GM12878 (cell line): ENCODE measurements around the gene AK8. TPM values are rescaled to one million over a fixed set of nuclear protein-coding genes. Genes with fewer than 3 reads are reported as not detected.

Experiments
- ATAC-seq: fragments of 200-7000 bp; cut with Tn5 transposase; 3 replicates; pipeline ENCODE4 v1.9.1; 2020; ENCODE audit warnings: mild to moderate bottlenecking, moderate library complexity
- BruUV-seq: library from RNA; stranded (reverse); fragments of 400-500 nt; replicated peaks from 2 replicates; lab custom pipeline; 2021; lab: Mats Ljungman, UMichigan
- CTCF ChIA-PET: fragments of 300-600 bp; sonication (Branson Sonifier 250); formaldehyde crosslinking; extraction: SDS; loops from one replicate; lab custom pipeline; 2021; ENCODE audit warnings: inconsistent platforms; lab: Yijun Ruan, JAX
- POLR2A ChIA-PET: fragments of 350-600 bp; formaldehyde crosslinking; extraction: SDS; loops from one replicate; lab custom pipeline; 2021; ENCODE audit warnings: inconsistent platforms; lab: Charles Lee
- RAD21 ChIA-PET: fragments of 300-600 bp; sonication (Branson Sonifier 250); formaldehyde crosslinking; loops from one replicate; lab custom pipeline; 2023; ENCODE audit warnings: antibody characterized with exemption; ENCODE audit not compliant: unreplicated experiment; lab: Charles Lee
- SMC1A ChIA-PET: fragments of 300-600 bp; sonication (Branson Sonifier 250); formaldehyde crosslinking; loops from one replicate; lab custom pipeline; 2023; ENCODE audit not compliant: unreplicated experiment, uncharacterized antibody; lab: Charles Lee
- DNase-seq: peaks from one replicate; pipeline ENCODE4 v3.0.0-alpha.2; 2011; ENCODE audit warnings: low read depth, low spot score
- FAIRE-seq: peaks from 3 replicates; lab custom pipeline; 2011; peaks lifted over from hg19 to GRCh38; lab: Jason Lieb, UNC
- H2AFZ ChIP-seq: 2 replicates; pipeline ENCODE4 v1.6.0; 2011; ENCODE audit warnings: low read depth, low read length, control low read depth; ENCODE audit not compliant: control insufficient read depth
- H3K27ac ChIP-seq: 2 replicates; pipeline ENCODE4 v1.5.1; 2011; ENCODE audit warnings: control low read depth; ENCODE audit not compliant: control insufficient read depth, insufficient read depth
- H3K27me3 ChIP-seq, 2 experiments: replicated peaks in 1 of 2; 2 replicates each; pipeline versions ENCODE4 v1.6.0 to v1.6.1; 2011; ENCODE audit warnings: low read length in 1 of 2; ENCODE audit not compliant: control insufficient read depth in 2 of 2, insufficient read depth in 2 of 2
- H3K36me3 ChIP-seq, 2 experiments: 2 replicates each; pipeline ENCODE4 v1.5.1; 2011; ENCODE audit warnings: low read length in 1 of 2; ENCODE audit not compliant: control insufficient read depth in 2 of 2, insufficient read depth in 2 of 2
- H3K4me1 ChIP-seq: 2 replicates; pipeline ENCODE4 v1.6.1; 2011; ENCODE audit warnings: mild to moderate bottlenecking, low read length, moderate library complexity, mixed read lengths; ENCODE audit not compliant: control insufficient read depth, insufficient read depth
- H3K4me2 ChIP-seq: 2 replicates; pipeline ENCODE4 v1.6.0; 2011; ENCODE audit warnings: control low read depth; ENCODE audit not compliant: control insufficient read depth, insufficient read depth
- H3K4me3 ChIP-seq: fragments of 200-600 bp; sonication (generic); 2 replicates; pipeline ENCODE4 v1.5.1; 2016
- H3K79me2 ChIP-seq: 2 replicates; pipeline ENCODE4 v1.6.0; 2011; ENCODE audit warnings: low read length; ENCODE audit not compliant: control insufficient read depth, insufficient read depth
- H3K9ac ChIP-seq: 2 replicates; pipeline ENCODE4 v1.8.0; 2011; ENCODE audit warnings: low read length, control low read depth, mixed read lengths; ENCODE audit not compliant: control insufficient read depth, insufficient read depth
- H3K9me3 ChIP-seq: replicated peaks from 3 replicates; pipeline ENCODE4 v1.5.1; 2011; ENCODE audit warnings: mild to moderate bottlenecking, low read length; ENCODE audit not compliant: control insufficient read depth, insufficient read depth
- H4K20me1 ChIP-seq: 2 replicates; pipeline ENCODE4 v1.6.0; 2011; ENCODE audit not compliant: control insufficient read depth, insufficient read depth
- FOXK2 ChIP-seq: fragments of 450-650 bp; IDR thresholded peaks from 2 replicates; pipeline ENCODE4 v1.6.1; 2017; ENCODE audit warnings: mild to moderate bottlenecking, moderate library complexity
- PAX8 ChIP-seq: fragments of 450-650 bp; IDR thresholded peaks from 2 replicates; pipeline ENCODE4 v1.6.1; 2017; ENCODE audit warnings: mild to moderate bottlenecking, moderate library complexity
- SIX5 ChIP-seq: IDR thresholded peaks from 2 replicates; pipeline ENCODE4 v1.6.1; 2011; ENCODE audit warnings: mild to moderate bottlenecking, low read depth, low read length, moderate library complexity; ENCODE audit not compliant: severe bottlenecking
- SMAD5 ChIP-seq: IDR thresholded peaks from 2 replicates; pipeline ENCODE4 v1.6.1; 2016; ENCODE audit warnings: antibody characterized with exemption, low read depth
- TBL1XR1 ChIP-seq: IDR thresholded peaks from 2 replicates; pipeline ENCODE4 v1.6.1; 2012; ENCODE audit warnings: low read depth, low read length, improper control_type of control experiment
- WGBS: methylation state at CpG from one replicate; pipeline ENCODE4 v1.1.6; 2016; ENCODE audit warnings: low lambda C conversion rate; ENCODE audit not compliant: insufficient replicate concordance, insufficient coverage; ENCODE audit errors: missing lambda C conversion rate; 5-methylcytosine and 5-hydroxymethylcytosine counted together
- in situ Hi-C: fragments of 300-500 bp; cut with MboI; formaldehyde crosslinking; loops from 9 replicates; pipeline ENCODE4 v1.14.3; 2018; ENCODE audit warnings: mixed read lengths
- intact Hi-C: fragments of 100-400 bp; cut with micrococcal nuclease; formaldehyde crosslinking; loops from one replicate; pipeline ENCODE4 v1.14.2; 2022; ENCODE audit not compliant: unreplicated experiment
- polyA plus RNA-seq, 11 experiments: library from polyadenylated mRNA; depleted of rRNA in 4 of 11; unstranded in 6 of 11; stranded (reverse) in 5 of 11; fragments of >200 nt; fragmentation: Nextera tagmentation in 4 of 11; fragmentation: Illumina TruSeq in 1 of 11; extraction: Ambion mirVana in 4 of 11; extraction: Trizol in 1 of 11; gene quantifications; 1 replicate in 1 of 11; 2 replicates in 10 of 11; pipeline versions ENCODE4 v1.2.1 to v1.2.3, GENCODE V29; 2011 to 2016; ENCODE audit warnings: inconsistent platforms in 2 of 11, missing spikeins in 2 of 11, low read depth in 1 of 11
- total RNA-seq, 4 experiments: library from RNA; depleted of rRNA in 3 of 4; stranded (reverse); fragments of >200 nt in 3 of 4; fragmentation: Illumina TruSeq in 1 of 4; extraction: Trizol in 1 of 4; gene quantifications; 2 replicates each; pipeline versions ENCODE4 v1.2.1 to v1.2.3, GENCODE V29; 2013 to 2021
- TF ChIP-seq, protein P1 (sequence below): IDR thresholded peaks from 2 replicates; pipeline ENCODE4 v1.6.1; 2012; ENCODE audit warnings: low read depth, low read length, improper control_type of control experiment
- TF ChIP-seq, protein P2 (sequence below): fragments of 450-650 bp; IDR thresholded peaks from 2 replicates; pipeline ENCODE4 v1.6.1; 2017; ENCODE audit warnings: mild to moderate bottlenecking
- TF ChIP-seq, protein P3 (sequence below): fragments of 450-650 bp; IDR thresholded peaks from 2 replicates; pipeline ENCODE4 v1.6.1; 2016; ENCODE audit warnings: mild to moderate bottlenecking, moderate library complexity, borderline replicate concordance

The AK8 gene
- total and polyA plus RNA-seq, 10 of the 15 experiments (the other 5 are each of a cell fraction or from before 2014, with no cell fraction given) = 0.03 to 0.12 (median 0.06) TPM; not detected in 5

DNA sequence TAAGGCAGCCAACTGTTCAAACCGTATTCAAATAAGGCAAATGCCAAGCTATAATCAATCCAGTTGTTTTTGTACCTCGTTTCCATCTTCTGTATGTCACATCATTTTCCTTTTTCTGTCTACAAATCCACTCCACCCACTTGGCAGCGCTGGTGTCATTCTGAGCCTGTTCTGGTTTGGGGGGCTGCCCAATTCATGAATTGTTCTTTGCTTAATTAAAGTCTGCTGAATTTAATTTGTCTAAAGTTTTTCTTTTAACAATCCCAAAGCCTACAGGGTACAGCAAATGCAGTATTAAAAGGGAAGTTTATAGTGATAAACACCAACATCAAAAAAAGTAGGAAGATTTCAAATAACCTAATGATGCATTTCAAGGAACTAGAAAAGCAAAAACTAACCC, 114.5 kb downstream of the AK8 start:
- Histone ChIP-seq H3K9me3 (no peaks in the 10 kb centered on the region), H3K4me3 (no peak overlapping the region), H2AFZ (no peak overlapping the region), H3K79me2 (no peaks in the 10 kb centered on the region), H3K9ac (no peak overlapping the region), H3K27ac (no peak overlapping the region), H3K36me3 (no peaks in the 10 kb centered on the region), H3K27me3 (no peaks in the 10 kb centered on the region), H3K4me1 (no peaks in the 10 kb centered on the region), H4K20me1 (no peaks in the 10 kb centered on the region), H3K4me2 (no peak overlapping the region)
- SMC1A ChIA-PET = no interaction called here
- intact Hi-C loops = no loop called here
- TF ChIP-seq, protein P1, sequence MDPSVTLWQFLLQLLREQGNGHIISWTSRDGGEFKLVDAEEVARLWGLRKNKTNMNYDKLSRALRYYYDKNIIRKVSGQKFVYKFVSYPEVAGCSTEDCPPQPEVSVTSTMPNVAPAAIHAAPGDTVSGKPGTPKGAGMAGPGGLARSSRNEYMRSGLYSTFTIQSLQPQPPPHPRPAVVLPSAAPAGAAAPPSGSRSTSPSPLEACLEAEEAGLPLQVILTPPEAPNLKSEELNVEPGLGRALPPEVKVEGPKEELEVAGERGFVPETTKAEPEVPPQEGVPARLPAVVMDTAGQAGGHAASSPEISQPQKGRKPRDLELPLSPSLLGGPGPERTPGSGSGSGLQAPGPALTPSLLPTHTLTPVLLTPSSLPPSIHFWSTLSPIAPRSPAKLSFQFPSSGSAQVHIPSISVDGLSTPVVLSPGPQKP = no peak
- FAIRE-seq = no peak
- RAD21 ChIA-PET = no interaction called here
- in situ Hi-C loops = no loop called here
- DNase-seq = no peak
- CTCF ChIA-PET = interaction anchor here (1.1 kb wide), 1 partner anchor 11 kb away, joined by 3 read pairs; no protein-coding TSS in a partner anchor
- no TSS peak for BruUV-seq
- POLR2A ChIA-PET = no interaction called here
- WGBS = 30% methylated on average over 3 of the region's 3 CpGs
- ATAC-seq = no peak

DNA sequence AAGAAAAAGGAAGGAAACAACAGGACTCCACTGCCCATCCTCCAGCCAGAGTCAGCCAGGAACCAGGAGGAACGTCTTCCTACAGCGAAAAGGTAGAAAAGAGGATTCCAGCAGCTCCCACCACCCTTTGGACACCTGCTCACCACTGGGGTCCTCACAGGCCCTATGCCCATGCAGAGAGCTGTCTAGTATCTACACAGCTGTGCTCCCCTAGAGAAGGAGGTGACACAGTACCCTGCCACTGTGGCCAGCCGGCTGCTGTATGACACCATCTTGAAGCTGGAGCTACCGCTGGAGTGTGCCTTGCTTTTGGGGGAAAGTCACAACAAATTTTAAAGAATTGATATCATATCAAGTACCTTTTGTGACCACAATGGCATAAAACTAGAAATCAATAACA, 115.2 kb downstream of the AK8 start:
- 80% methylated on average over 4 of the region's 4 CpGs for WGBS
- CTCF ChIA-PET = interaction anchor here (0.7 to 1.1 kb wide), 2 partner anchors 12 to 19 kb away, joined by 3 read pairs; no protein-coding TSS in a partner anchor
- TF ChIP-seq, protein P2, sequence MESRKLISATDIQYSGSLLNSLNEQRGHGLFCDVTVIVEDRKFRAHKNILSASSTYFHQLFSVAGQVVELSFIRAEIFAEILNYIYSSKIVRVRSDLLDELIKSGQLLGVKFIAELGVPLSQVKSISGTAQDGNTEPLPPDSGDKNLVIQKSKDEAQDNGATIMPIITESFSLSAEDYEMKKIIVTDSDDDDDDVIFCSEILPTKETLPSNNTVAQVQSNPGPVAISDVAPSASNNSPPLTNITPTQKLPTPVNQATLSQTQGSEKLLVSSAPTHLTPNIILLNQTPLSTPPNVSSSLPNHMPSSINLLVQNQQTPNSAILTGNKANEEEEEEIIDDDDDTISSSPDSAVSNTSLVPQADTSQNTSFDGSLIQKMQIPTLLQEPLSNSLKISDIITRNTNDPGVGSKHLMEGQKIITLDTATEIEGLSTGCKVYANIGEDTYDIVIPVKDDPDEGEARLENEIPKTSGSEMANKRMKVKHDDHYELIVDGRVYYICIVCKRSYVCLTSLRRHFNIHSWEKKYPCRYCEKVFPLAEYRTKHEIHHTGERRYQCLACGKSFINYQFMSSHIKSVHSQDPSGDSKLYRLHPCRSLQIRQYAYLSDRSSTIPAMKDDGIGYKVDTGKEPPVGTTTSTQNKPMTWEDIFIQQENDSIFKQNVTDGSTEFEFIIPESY = no peak
- TF ChIP-seq TBL1XR1 = no peak
- TF ChIP-seq SIX5 = no peak
- TF ChIP-seq PAX8 = no peak
- TF ChIP-seq FOXK2 = no peak
- no peak for TF ChIP-seq SMAD5
- TF ChIP-seq, protein P3, sequence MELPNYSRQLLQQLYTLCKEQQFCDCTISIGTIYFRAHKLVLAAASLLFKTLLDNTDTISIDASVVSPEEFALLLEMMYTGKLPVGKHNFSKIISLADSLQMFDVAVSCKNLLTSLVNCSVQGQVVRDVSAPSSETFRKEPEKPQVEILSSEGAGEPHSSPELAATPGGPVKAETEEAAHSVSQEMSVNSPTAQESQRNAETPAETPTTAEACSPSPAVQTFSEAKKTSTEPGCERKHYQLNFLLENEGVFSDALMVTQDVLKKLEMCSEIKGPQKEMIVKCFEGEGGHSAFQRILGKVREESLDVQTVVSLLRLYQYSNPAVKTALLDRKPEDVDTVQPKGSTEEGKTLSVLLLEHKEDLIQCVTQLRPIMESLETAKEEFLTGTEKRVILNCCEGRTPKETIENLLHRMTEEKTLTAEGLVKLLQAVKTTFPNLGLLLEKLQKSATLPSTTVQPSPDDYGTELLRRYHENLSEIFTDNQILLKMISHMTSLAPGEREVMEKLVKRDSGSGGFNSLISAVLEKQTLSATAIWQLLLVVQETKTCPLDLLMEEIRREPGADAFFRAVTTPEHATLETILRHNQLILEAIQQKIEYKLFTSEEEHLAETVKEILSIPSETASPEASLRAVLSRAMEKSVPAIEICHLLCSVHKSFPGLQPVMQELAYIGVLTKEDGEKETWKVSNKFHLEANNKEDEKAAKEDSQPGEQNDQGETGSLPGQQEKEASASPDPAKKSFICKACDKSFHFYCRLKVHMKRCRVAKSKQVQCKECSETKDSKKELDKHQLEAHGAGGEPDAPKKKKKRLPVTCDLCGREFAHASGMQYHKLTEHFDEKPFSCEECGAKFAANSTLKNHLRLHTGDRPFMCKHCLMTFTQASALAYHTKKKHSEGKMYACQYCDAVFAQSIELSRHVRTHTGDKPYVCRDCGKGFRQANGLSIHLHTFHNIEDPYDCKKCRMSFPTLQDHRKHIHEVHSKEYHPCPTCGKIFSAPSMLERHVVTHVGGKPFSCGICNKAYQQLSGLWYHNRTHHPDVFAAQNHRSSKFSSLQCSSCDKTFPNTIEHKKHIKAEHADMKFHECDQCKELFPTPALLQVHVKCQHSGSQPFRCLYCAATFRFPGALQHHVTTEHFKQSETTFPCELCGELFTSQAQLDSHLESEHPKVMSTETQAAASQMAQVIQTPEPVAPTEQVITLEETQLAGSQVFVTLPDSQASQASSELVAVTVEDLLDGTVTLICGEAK = no peak
- no peak for ATAC-seq
- Histone ChIP-seq H4K20me1 (no peaks in the 10 kb centered on the region), H3K9me3 (no peaks in the 10 kb centered on the region), H3K36me3 (no peaks in the 10 kb centered on the region), H3K79me2 (no peaks in the 10 kb centered on the region), H3K4me2 (no peak overlapping the region), H3K27ac (no peak overlapping the region), H3K4me3 (no peak overlapping the region), H3K4me1 (no peaks in the 10 kb centered on the region), H3K9ac (no peak overlapping the region), H3K27me3 (0 out of 4 replicates have a peak, but pooled peaks cover 0 to 2% of the 10 kb centered on the region in 2 experiments), H2AFZ (no peak overlapping the region)
- SMC1A ChIA-PET = no interaction called here
- no TSS peak for BruUV-seq
- POLR2A ChIA-PET = no interaction called here
- intact Hi-C loops (no loop called here), in situ Hi-C loops (no loop called here)
- RAD21 ChIA-PET = no interaction called here
- FAIRE-seq = no peak
- DNase-seq = no peak
